Endodermal cell (in vitro differentiated cells): ENCODE results near the gene ADK. TPM values are rescaled to one million over a fixed set of nuclear protein-coding genes. Genes with fewer than 3 reads are reported as not detected.

Experiments
- DNase-seq: peaks from one replicate; pipeline ENCODE4 v3.0.0-alpha.2; 2017
- H3K27ac ChIP-seq: 2 replicates; pipeline ENCODE4 v1.5.1; 2013; ENCODE audit warnings: mild to moderate bottlenecking, low read depth, low read length, moderate library complexity
- H3K27me3 ChIP-seq: 2 replicates; pipeline ENCODE4 v1.6.1; 2013; ENCODE audit warnings: mild to moderate bottlenecking, low read length, moderate library complexity; ENCODE audit not compliant: insufficient read depth, control insufficient read depth, poor library complexity, severe bottlenecking
- H3K36me3 ChIP-seq: 2 replicates; pipeline ENCODE4 v1.7.0; 2013; ENCODE audit warnings: mild to moderate bottlenecking, low read length, moderate library complexity; ENCODE audit not compliant: control insufficient read depth, insufficient read depth
- H3K4me1 ChIP-seq: one replicate; pipeline ENCODE4 v1.7.0; 2013; ENCODE audit warnings: low read length; ENCODE audit not compliant: control insufficient read depth, insufficient read depth
- H3K4me3 ChIP-seq: 2 replicates; pipeline ENCODE4 v1.5.1; 2013; ENCODE audit warnings: mild to moderate bottlenecking, low read length, moderate library complexity
- H3K9ac ChIP-seq: 2 replicates; pipeline ENCODE4 v1.6.1; 2013; ENCODE audit warnings: mild to moderate bottlenecking, low read length, moderate library complexity; ENCODE audit not compliant: poor library complexity, severe bottlenecking; ENCODE audit errors: extremely low read depth
- H3K9me3 ChIP-seq: 2 replicates; pipeline ENCODE4 v1.6.1; 2013; ENCODE audit warnings: mild to moderate bottlenecking, low read length, moderate library complexity; ENCODE audit not compliant: control insufficient read depth
- H3K27ac Mint-ChIP-seq: 2 replicates; pipeline ENCODE4 v1.8.0; 2020; ENCODE audit warnings: mixed read lengths
- H3K27me3 Mint-ChIP-seq: 2 replicates; pipeline ENCODE4 v1.8.0; 2021; ENCODE audit warnings: mild to moderate bottlenecking, mixed read lengths; ENCODE audit not compliant: insufficient read depth
- H3K36me3 Mint-ChIP-seq: 2 replicates; pipeline ENCODE4 v1.8.0; 2020; ENCODE audit warnings: low read depth, mixed read lengths
- H3K4me1 Mint-ChIP-seq: 2 replicates; pipeline ENCODE4 v1.8.0; 2020; ENCODE audit warnings: mixed read lengths
- H3K4me3 Mint-ChIP-seq: 2 replicates; pipeline ENCODE4 v1.8.0; 2020; ENCODE audit warnings: mild to moderate bottlenecking, moderate library complexity, mixed read lengths
- H3K9me3 Mint-ChIP-seq: 2 replicates; pipeline ENCODE4 v1.8.0; 2020; ENCODE audit warnings: mild to moderate bottlenecking, mixed read lengths
- CTCF ChIP-seq: fragments of 200-600 bp; sonication (generic); conservative IDR thresholded peaks from 2 replicates; pipeline ENCODE4 v1.5.0; 2021; ENCODE audit warnings: antibody characterized with exemption, mild to moderate bottlenecking
- WGBS, 2 experiments: methylation state at CpG; one replicate each; pipeline versions ENCODE4 v1.1.5 to v1.1.7; 2013; ENCODE audit warnings: missing lambda C conversion rate in 2 of 2, mixed read lengths in 1 of 2; ENCODE audit not compliant: insufficient coverage in 1 of 2, insufficient read length in 1 of 2; 5-methylcytosine and 5-hydroxymethylcytosine counted together
- total RNA-seq, 2 donors: library from RNA; stranded (reverse); fragmentation: NEBNext Ultra II Directional in 1 of 2; extraction: Animal tissue kit (Norgen Biotek cat#: 25700) in 1 of 2; gene quantifications; 2 replicates in 1 of 2; 3 replicates in 1 of 2; pipeline ENCODE4 v1.2.1, GENCODE V29; 2021

Gene ADK
- total RNA-seq, 2 donors from 2014 or later: 23.6 to 36.7 TPM

GRCh38 chr10:74677951-74678350 is 526.9 kb downstream of the ADK start:
- no peaks in the 10 kb centered on the region for H3K27me3 Mint-ChIP-seq
- no peak overlapping the region for H3K9ac ChIP-seq
- H3K9me3 ChIP-seq: peaks cover 13% of the 10 kb centered on the region
- no peak for DNase-seq
- no peak overlapping the region for H3K27ac Mint-ChIP-seq
- TF ChIP-seq CTCF: no peak
- H3K27me3 ChIP-seq: no peaks in the 10 kb centered on the region
- H3K4me3 ChIP-seq: no peak overlapping the region
- no peaks in the 10 kb centered on the region for H3K4me1 ChIP-seq
- no peaks in the 10 kb centered on the region for H3K9me3 Mint-ChIP-seq
- peaks cover 12% of the 10 kb centered on the region for H3K36me3 Mint-ChIP-seq
- H3K4me1 Mint-ChIP-seq: no peaks in the 10 kb centered on the region
- no peak overlapping the region for H3K27ac ChIP-seq
- no peak overlapping the region for H3K4me3 Mint-ChIP-seq
- WGBS, 2 experiments: 93% methylated on average over 1 of the region's 1 CpG; no CpG with 5 or more reads in 1 of the 2 experiments
- H3K36me3 ChIP-seq: peaks cover 18% of the 10 kb centered on the region

- Histone ChIP-seq H3K9me3 (no peaks in the 10 kb centered on the region), H3K9ac (no peak overlapping the region), H3K4me1 (no peaks in the 10 kb centered on the region), H3K4me3 (no peak overlapping the region), H3K27ac (no peak overlapping the region), H3K27me3 (no peaks in the 10 kb centered on the region), H3K36me3 (peaks cover 4% of the 10 kb centered on the region)
- no peaks in the 10 kb centered on the region for H3K4me1 Mint-ChIP-seq
- H3K36me3 Mint-ChIP-seq: no peaks in the 10 kb centered on the region
- DNase-seq: no peak
- H3K4me3 Mint-ChIP-seq: no peak overlapping the region
- H3K27ac Mint-ChIP-seq: no peak overlapping the region
- WGBS, 2 experiments: 91% methylated on average over 4 of the region's 4 CpGs; no CpG with 5 or more reads in 1 of the 2 experiments
- no peaks in the 10 kb centered on the region for H3K9me3 Mint-ChIP-seq
- no peak for TF ChIP-seq CTCF
- H3K27me3 Mint-ChIP-seq: no peaks in the 10 kb centered on the region
These were observed 531.1 kb downstream of the ADK start for GRCh38 chr10:74681917-74682627.

GRCh38 chr10:74683067-74683466 is 532.0 kb downstream of the ADK start:
- Histone ChIP-seq H3K36me3 (no peaks in the 10 kb centered on the region), H3K4me3 (no peak overlapping the region), H3K9me3 (no peaks in the 10 kb centered on the region), H3K9ac (no peak overlapping the region), H3K27me3 (no peaks in the 10 kb centered on the region), H3K27ac (no peak overlapping the region), H3K4me1 (no peaks in the 10 kb centered on the region)
- TF ChIP-seq CTCF: no peak
- H3K27ac Mint-ChIP-seq: no peak overlapping the region
- no peaks in the 10 kb centered on the region for H3K27me3 Mint-ChIP-seq
- no peak for DNase-seq
- no peaks in the 10 kb centered on the region for H3K9me3 Mint-ChIP-seq
- no peak overlapping the region for H3K4me3 Mint-ChIP-seq
- H3K36me3 Mint-ChIP-seq: no peaks in the 10 kb centered on the region
- H3K4me1 Mint-ChIP-seq: no peaks in the 10 kb centered on the region
